SKM-1 (cell line): Measurements from ENCODE around the gene MYL10.
"Not testable (repeated sequence)": the region's sequence is repeated elsewhere in the genome, so short reads cannot be mapped to it uniquely, and the experiment has no call there.

ENCODE experiments used
- DNase-seq: peaks from one replicate; lab custom pipeline; 2025; ENCODE audit not compliant: unreplicated experiment; lab: John Stamatoyannopoulos, UW

MYL10 gene

GRCh38 chr7:101620991-101621390, 8.1 kb downstream of the MYL10 start:
- no peak for DNase-seq

- DNase-seq = no peak
Observed at GRCh38 chr7:101620395-101620794, 8.7 kb downstream of the MYL10 start.

GRCh38 chr7:101618916-101619315, 10.2 kb downstream of the MYL10 start:
- no peak for DNase-seq

GRCh38 chr7:101618207-101618839, 10.8 kb downstream of the MYL10 start:
- no peak for DNase-seq

- DNase-seq = no peak
Observed at GRCh38 chr7:101617451-101618206, 11.5 kb downstream of the MYL10 start.

GRCh38 chr7:101615446-101615845, 13.7 kb downstream of the MYL10 start:
- DNase-seq = no peak

- no peak for DNase-seq
Observed at GRCh38 chr7:101614939-101615302, 14.2 kb downstream of the MYL10 start.

- DNase-seq = no peak
Observed at GRCh38 chr7:101614098-101614938, 14.8 kb downstream of the MYL10 start.

- no peak for DNase-seq
Observed at GRCh38 chr7:101612885-101613515, 16.1 kb downstream of the MYL10 start.

- DNase-seq = no peak
Observed at GRCh38 chr7:101608772-101609713, 20.1 kb downstream of the MYL10 start.

- DNase-seq = no peak
Observed at GRCh38 chr7:101606498-101606923, 22.6 kb downstream of the MYL10 start.

GRCh38 chr7:101605611-101606497, 23.2 kb downstream of the MYL10 start:
- no peak for DNase-seq

- DNase-seq = not testable (repeated sequence)
Observed at GRCh38 chr7:101604934-101605332, 24.2 kb downstream of the MYL10 start.

GRCh38 chr7:101604331-101604933, 24.7 kb downstream of the MYL10 start:
- DNase-seq = no peak

- peak; percentile 9 for DNase-seq
Observed at GRCh38 chr7:101602484-101603241, 26.4 kb downstream of the MYL10 start.

- no peak for DNase-seq
Observed at GRCh38 chr7:101602082-101602481, 27.0 kb downstream of the MYL10 start.

GRCh38 chr7:101599787-101600186, 29.3 kb downstream of the MYL10 start:
- no peak for DNase-seq
